HT1080 (cell line): ENCODE data around the gene ARHGEF1. TPM values are rescaled to one million over a fixed set of nuclear protein-coding genes. Genes with fewer than 3 reads are reported as not detected.
"Not testable (repeated sequence)": the region's sequence is repeated elsewhere in the genome, so short reads cannot be mapped to it uniquely, and the experiment has no call there.

Experiments
- DNase-seq: peaks from one replicate; pipeline ENCODE4 v3.0.0-alpha.2; 2015; ENCODE audit warnings: low read depth
- total RNA-seq: library from RNA; depleted of rRNA; stranded (reverse); fragments of >200 nt; shearing (Covaris generic); gene quantifications from 2 replicates; pipeline ENCODE4 v1.2.3, GENCODE V29; 2014

ARHGEF1 gene
- total RNA-seq, 1 experiment from 2014 or later, result 100 TPM

- DNase-seq, result no peak
Measured at GRCh38 chr19:41904118-41904870, 21.3 kb downstream of the ARHGEF1 start.

GRCh38 chr19:41905273-41906002 lies 22.5 kb downstream of the ARHGEF1 start:
- DNase-seq, result no peak

- no peak for DNase-seq
Measured at GRCh38 chr19:41906271-41906670, 23.3 kb downstream of the ARHGEF1 start.

GRCh38 chr19:41906916-41907680 lies 24.1 kb downstream of the ARHGEF1 start:
- DNase-seq, result no peak

- no peak for DNase-seq
Measured at GRCh38 chr19:41907994-41908615, 25.1 kb downstream of the ARHGEF1 start.

- DNase-seq, result no peak
Measured at GRCh38 chr19:41908724-41909464, 25.9 kb downstream of the ARHGEF1 start.

GRCh38 chr19:41909706-41910105 lies 26.7 kb downstream of the ARHGEF1 start:
- DNase-seq, result no peak

GRCh38 chr19:41910240-41910991 lies 27.4 kb downstream of the ARHGEF1 start:
- no peak for DNase-seq

GRCh38 chr19:41910992-41911888 lies 28.3 kb downstream of the ARHGEF1 start:
- DNase-seq, result no peak

- no peak for DNase-seq
Measured at GRCh38 chr19:41911889-41912731, 29.1 kb downstream of the ARHGEF1 start.

- DNase-seq, result no peak
Measured at GRCh38 chr19:41912899-41913537, 30.0 kb downstream of the ARHGEF1 start.

GRCh38 chr19:41913538-41914423 lies 30.8 kb downstream of the ARHGEF1 start:
- DNase-seq, result no peak

GRCh38 chr19:41914424-41914834 lies 31.4 kb downstream of the ARHGEF1 start:
- DNase-seq, result not testable (repeated sequence)

- DNase-seq, result no peak
Measured at GRCh38 chr19:41915021-41915775, 32.2 kb downstream of the ARHGEF1 start.

- DNase-seq, result no peak
Measured at GRCh38 chr19:41915776-41916414, 32.9 kb downstream of the ARHGEF1 start.
